ENCODE data around the gene KLK2. TPM values are rescaled to one million over a fixed set of nuclear protein-coding genes. Genes with fewer than 3 reads are reported as not detected.
A peak's percentile ranks its signal among the peaks of the same experiment; 100 is the strongest.
"Not testable (repeated sequence)": the region's sequence is repeated elsewhere in the genome, so short reads cannot be mapped to it uniquely, and the experiment has no call there.

The KLK2 gene
- total and polyA plus RNA-seq, 5 donors from 2014 or later: not detected

DNA sequence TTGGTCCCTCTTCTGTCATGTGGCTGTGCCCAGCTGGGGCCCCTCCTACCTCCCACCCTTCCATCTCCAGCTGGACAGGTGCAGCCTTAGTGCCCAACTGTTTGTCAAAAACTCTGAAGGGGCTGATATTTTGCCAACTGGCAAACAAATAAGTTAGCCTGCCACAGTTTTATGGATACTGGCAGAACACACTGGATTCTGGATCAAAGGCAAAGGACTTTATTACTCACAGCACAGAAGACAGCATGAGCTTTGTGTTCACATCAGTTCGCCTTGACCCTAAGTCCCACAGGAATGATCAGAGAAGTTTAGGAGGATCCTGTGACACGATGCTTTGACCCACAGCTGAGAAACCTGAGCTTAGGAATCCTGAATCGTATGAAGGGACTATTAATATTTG lies 16.4 kb downstream of the KLK2 start:
- Histone ChIP-seq H3K9me3 (ENCODE audit: control insufficient read depth in 2 of 2, low read length in 2 of 2) (peaks cover 0 to 5% of the 10 kb centered on the region in 2 experiments), H3K27ac (ENCODE audit: insufficient read depth, low read length, poor library complexity, severe bottlenecking) (no peak overlapping the region), H3K4me3 (ENCODE audit: low read depth, low read length) (no peak overlapping the region), H3K27me3 (ENCODE audit: control insufficient read depth, insufficient read depth, low read length) (no peaks in the 10 kb centered on the region), H3K4me1 (ENCODE audit: control insufficient read depth, insufficient read depth, low read length, poor library complexity, severe bottlenecking) (no peaks in the 10 kb centered on the region), H3K36me3 (ENCODE audit: control insufficient read depth, insufficient read depth, low read length) (no peaks in the 10 kb centered on the region)
- ATAC-seq (ENCODE audit: low read depth in 2 of 2): no peak
- H3K4me3 Mint-ChIP-seq: no peak overlapping the region
- H3K9me3 Mint-ChIP-seq: peaks cover 0 to 9% (median 0%) of the 10 kb centered on the region in 7 donors
- no peak overlapping the region for H3K27ac Mint-ChIP-seq
- no peak for DNase-seq
- no peaks in the 10 kb centered on the region for H3K36me3 Mint-ChIP-seq
- H3K27me3 Mint-ChIP-seq: no peaks in the 10 kb centered on the region
- H3K4me1 Mint-ChIP-seq: no peaks in the 10 kb centered on the region

DNA sequence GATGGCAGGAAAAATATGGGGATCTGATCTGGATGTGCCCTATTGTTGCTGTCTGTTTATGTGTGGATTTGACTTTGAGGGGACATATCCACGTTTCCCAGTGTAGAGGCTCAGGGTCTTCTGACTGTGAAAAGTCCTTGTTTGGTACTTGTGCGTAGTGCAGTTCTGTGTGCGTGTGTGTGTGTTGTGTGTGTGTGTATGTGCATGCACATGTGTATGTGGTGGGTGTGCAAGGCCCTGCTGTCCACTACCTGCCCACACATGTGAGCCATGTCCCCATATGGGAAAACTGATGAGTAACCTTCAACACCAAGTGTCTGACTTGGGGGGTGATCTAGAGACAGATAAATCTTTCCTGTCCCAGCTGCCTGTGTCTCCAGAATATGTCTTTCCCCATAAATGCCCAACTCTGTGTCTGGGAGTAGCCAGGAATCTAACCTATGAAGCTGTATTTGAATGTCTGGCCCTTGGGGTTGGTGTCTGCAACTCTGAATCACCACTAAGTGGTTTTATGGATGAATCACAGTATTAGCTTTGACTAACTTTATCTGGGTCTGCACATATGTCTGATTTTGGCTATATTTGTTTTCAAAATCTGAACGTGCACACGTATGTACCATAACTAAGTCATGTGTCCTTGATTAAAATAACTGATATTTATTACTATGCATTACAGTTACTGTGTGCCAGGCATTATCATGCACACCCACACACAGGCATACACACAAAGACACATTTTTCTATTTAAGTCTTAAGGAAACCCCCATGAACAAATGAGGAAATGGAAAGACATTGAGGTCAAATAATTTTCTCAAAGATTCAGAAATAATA lies 17.4 kb downstream of the KLK2 start:
- no peaks in the 10 kb centered on the region for H3K4me1 Mint-ChIP-seq
- H3K27me3 ChIP-seq (ENCODE audit: control insufficient read depth, insufficient read depth, low read length): no peaks in the 10 kb centered on the region
- no peaks in the 10 kb centered on the region for H3K4me1 ChIP-seq (ENCODE audit: control insufficient read depth, insufficient read depth, low read length, poor library complexity, severe bottlenecking)
- peak overlapping the region in 1 of 3 donors; percentile 89 for H3K27ac Mint-ChIP-seq
- peaks cover 0 to 18% (median 1%) of the 10 kb centered on the region in 7 donors for H3K9me3 Mint-ChIP-seq
- no peaks in the 10 kb centered on the region for H3K36me3 ChIP-seq (ENCODE audit: control insufficient read depth, insufficient read depth, low read length)
- peaks cover 0 to 12% of the 10 kb centered on the region in 2 experiments for H3K9me3 ChIP-seq (ENCODE audit: control insufficient read depth in 2 of 2, low read length in 2 of 2)
- no peak overlapping the region for H3K27ac ChIP-seq (ENCODE audit: insufficient read depth, low read length, poor library complexity, severe bottlenecking)
- ATAC-seq (ENCODE audit: low read depth in 2 of 2) (peak in 1 of 2 donors; percentile 34), DNase-seq (no peak)
- no peak overlapping the region for H3K4me3 ChIP-seq (ENCODE audit: low read depth, low read length)
- no peaks in the 10 kb centered on the region for H3K27me3 Mint-ChIP-seq
- H3K36me3 Mint-ChIP-seq: no peaks in the 10 kb centered on the region
- no peak overlapping the region for H3K4me3 Mint-ChIP-seq

GRCh38 chr19:50891253-50891625 lies 18.0 kb downstream of the KLK2 start:
- H3K4me3 ChIP-seq (ENCODE audit: low read depth, low read length): no peak overlapping the region
- Mint-ChIP-seq H3K27ac (no peak overlapping the region), H3K4me1 (no peaks in the 10 kb centered on the region), H3K27me3 (no peaks in the 10 kb centered on the region), H3K4me3 (no peak overlapping the region), H3K36me3 (no peaks in the 10 kb centered on the region), H3K9me3 (peaks cover 0 to 22% (median 0%) of the 10 kb centered on the region in 7 donors)
- peaks cover 0 to 12% of the 10 kb centered on the region in 2 experiments for H3K9me3 ChIP-seq (ENCODE audit: control insufficient read depth in 2 of 2, low read length in 2 of 2)
- H3K27me3 ChIP-seq (ENCODE audit: control insufficient read depth, insufficient read depth, low read length): no peaks in the 10 kb centered on the region
- DNase-seq (no peak), ATAC-seq (ENCODE audit: low read depth in 2 of 2) (no peak)
- no peaks in the 10 kb centered on the region for H3K36me3 ChIP-seq (ENCODE audit: control insufficient read depth, insufficient read depth, low read length)
- no peaks in the 10 kb centered on the region for H3K4me1 ChIP-seq (ENCODE audit: control insufficient read depth, insufficient read depth, low read length, poor library complexity, severe bottlenecking)
- H3K27ac ChIP-seq (ENCODE audit: insufficient read depth, low read length, poor library complexity, severe bottlenecking): no peak overlapping the region

- Histone ChIP-seq H3K36me3 (ENCODE audit: control insufficient read depth, insufficient read depth, low read length) (no peaks in the 10 kb centered on the region), H3K9me3 (ENCODE audit: control insufficient read depth in 2 of 2, low read length in 2 of 2) (peaks cover 0 to 12% of the 10 kb centered on the region in 2 experiments), H3K27ac (ENCODE audit: insufficient read depth, low read length, poor library complexity, severe bottlenecking) (no peak overlapping the region), H3K27me3 (ENCODE audit: control insufficient read depth, insufficient read depth, low read length) (no peaks in the 10 kb centered on the region), H3K4me1 (ENCODE audit: control insufficient read depth, insufficient read depth, low read length, poor library complexity, severe bottlenecking) (no peaks in the 10 kb centered on the region), H3K4me3 (ENCODE audit: low read depth, low read length) (no peak overlapping the region)
- Mint-ChIP-seq H3K27me3 (no peaks in the 10 kb centered on the region), H3K4me3 (no peak overlapping the region), H3K4me1 (no peaks in the 10 kb centered on the region), H3K36me3 (no peaks in the 10 kb centered on the region), H3K9me3 (peaks cover 0 to 22% (median 0%) of the 10 kb centered on the region in 7 donors), H3K27ac (no peak overlapping the region)
- DNase-seq (no peak), ATAC-seq (ENCODE audit: low read depth in 2 of 2) (no peak)
Observed at GRCh38 chr19:50893047-50893736, 20.0 kb downstream of the KLK2 start.

DNA sequence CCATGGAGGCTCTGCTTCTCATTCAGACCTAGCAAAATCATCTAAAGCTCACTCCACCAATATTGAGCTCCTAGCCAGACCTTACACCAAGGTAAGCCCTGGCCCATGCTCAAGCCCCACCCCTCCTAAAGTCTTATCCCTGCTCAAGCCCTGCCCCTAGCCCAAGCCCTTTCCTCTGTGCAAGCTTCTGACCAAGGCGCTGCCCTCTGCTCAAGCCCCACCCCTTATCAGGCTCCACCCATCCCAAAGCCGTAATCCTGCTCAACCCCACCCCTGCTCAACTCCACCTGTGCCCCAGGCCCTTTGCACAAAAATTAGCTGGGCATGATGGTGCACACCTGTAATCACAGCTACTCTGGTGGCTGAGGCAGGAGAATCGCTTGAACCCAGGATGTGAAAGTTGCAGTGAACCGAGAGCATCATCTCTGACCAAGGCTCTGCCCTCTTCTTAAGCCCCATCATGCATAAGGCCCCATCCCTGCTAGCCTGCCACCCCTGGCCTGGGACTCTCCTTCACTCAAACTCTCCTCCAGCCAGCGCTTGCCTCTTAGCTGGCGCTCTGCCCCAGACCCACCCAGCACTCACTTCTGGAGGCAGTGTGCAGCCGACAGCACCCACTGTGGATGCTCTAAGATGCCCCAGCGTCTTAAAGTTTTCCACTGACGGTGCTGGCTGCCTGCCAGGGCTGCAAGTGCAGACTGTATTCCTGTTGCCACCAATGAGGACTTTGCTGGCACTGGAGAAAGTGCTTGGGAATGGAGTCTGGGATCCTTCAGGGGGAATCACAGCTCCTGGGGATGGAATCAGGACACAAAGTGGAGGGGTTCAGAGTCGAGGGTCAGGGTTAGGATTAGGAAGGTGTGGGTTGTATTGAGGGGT lies 21.5 kb downstream of the KLK2 start:
- no peak for DNase-seq
- Histone ChIP-seq H3K36me3 (ENCODE audit: control insufficient read depth, insufficient read depth, low read length) (no peaks in the 10 kb centered on the region), H3K9me3 (ENCODE audit: control insufficient read depth in 2 of 2, low read length in 2 of 2) (peaks cover 0 to 12% of the 10 kb centered on the region in 2 experiments), H3K4me1 (ENCODE audit: control insufficient read depth, insufficient read depth, low read length, poor library complexity, severe bottlenecking) (no peaks in the 10 kb centered on the region), H3K27me3 (ENCODE audit: control insufficient read depth, insufficient read depth, low read length) (no peaks in the 10 kb centered on the region), H3K4me3 (ENCODE audit: low read depth, low read length) (no peak overlapping the region), H3K27ac (ENCODE audit: insufficient read depth, low read length, poor library complexity, severe bottlenecking) (no peak overlapping the region)
- no peaks in the 10 kb centered on the region for H3K4me1 Mint-ChIP-seq
- no peak overlapping the region for H3K4me3 Mint-ChIP-seq
- H3K27ac Mint-ChIP-seq: peak overlapping the region in 1 of 3 donors; percentile 38
- H3K27me3 Mint-ChIP-seq: peaks cover 4% of the 10 kb centered on the region
- ATAC-seq (ENCODE audit: low read depth in 2 of 2): no peak
- peaks cover 0 to 22% (median 0%) of the 10 kb centered on the region in 7 donors for H3K9me3 Mint-ChIP-seq
- H3K36me3 Mint-ChIP-seq: no peaks in the 10 kb centered on the region

DNA sequence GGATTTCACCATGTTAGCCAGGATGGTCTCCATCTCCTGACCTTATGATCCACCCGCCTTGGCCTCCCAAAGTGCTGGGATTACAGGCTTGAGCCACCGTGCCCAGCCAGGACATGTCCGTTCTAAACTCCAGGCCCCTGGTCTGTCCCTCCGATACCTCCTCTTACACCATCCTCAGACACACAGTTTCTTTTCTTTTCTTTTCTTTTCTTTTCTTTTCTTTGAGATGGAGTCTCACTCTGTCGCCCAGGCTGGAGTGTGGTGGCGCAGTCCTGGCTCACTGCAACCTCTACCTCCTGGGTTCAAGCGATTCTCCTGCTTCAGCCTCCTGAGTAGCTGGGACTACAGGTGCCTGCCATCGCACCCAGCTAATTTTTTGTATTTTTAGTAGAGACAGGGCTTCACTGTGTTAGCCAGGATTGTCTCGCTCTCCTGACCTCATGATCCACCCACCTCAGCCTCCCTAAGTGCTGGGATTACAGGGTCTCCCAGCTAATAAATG lies 22.9 kb downstream of the KLK2 start:
- not testable (repeated sequence) for ATAC-seq (ENCODE audit: low read depth in 2 of 2); DNase-seq; H3K4me1 ChIP-seq (ENCODE audit: control insufficient read depth, insufficient read depth, low read length, poor library complexity, severe bottlenecking); H3K4me3 ChIP-seq (ENCODE audit: low read depth, low read length); H3K27ac Mint-ChIP-seq; H3K4me1 Mint-ChIP-seq; H3K27me3 ChIP-seq (ENCODE audit: control insufficient read depth, insufficient read depth, low read length); H3K27ac ChIP-seq (ENCODE audit: insufficient read depth, low read length, poor library complexity, severe bottlenecking); H3K4me3 Mint-ChIP-seq; H3K36me3 Mint-ChIP-seq; H3K27me3 Mint-ChIP-seq; H3K36me3 ChIP-seq (ENCODE audit: control insufficient read depth, insufficient read depth, low read length)
- H3K9me3 ChIP-seq (ENCODE audit: control insufficient read depth in 2 of 2, low read length in 2 of 2): peaks cover 0 to 12% of the 10 kb centered on the region in 2 experiments
- peaks cover 0 to 22% (median 0%) of the 10 kb centered on the region in 7 donors for H3K9me3 Mint-ChIP-seq

DNA sequence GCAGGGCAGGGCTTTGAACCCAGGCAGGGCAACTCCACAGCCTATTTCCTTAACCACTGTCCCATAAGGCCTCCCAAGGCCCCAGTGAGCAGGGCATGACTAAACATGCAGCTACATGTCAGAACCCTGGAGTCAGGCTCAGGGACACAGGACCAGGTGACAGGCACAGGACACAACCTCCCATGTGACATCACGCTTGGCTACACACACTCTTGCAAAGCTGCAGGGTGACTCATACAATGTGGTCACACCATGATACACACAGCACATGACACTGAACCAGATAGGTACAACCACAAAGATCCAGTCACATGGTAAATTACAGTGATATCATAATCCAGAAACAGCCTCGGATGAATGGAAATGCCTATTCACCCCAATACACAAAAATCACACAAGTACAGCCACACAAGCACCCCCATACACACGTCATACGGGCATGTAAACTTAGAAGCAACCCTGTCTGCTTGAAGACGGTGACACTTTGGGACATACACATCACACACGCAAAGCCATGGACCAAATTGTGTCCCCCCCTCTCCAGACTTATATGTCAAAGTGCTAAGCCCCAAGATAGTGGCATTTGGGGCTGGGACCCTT lies 23.5 kb downstream of the KLK2 start:
- no peak overlapping the region for H3K27ac ChIP-seq (ENCODE audit: insufficient read depth, low read length, poor library complexity, severe bottlenecking)

More for the DNA sequence above, 23.5 kb downstream of the KLK2 start:
- ATAC-seq (ENCODE audit: low read depth in 2 of 2) (peak; percentile 49 to 62), DNase-seq (no peak)
- peaks cover 0 to 12% of the 10 kb centered on the region in 2 experiments for H3K9me3 ChIP-seq (ENCODE audit: control insufficient read depth in 2 of 2, low read length in 2 of 2)
- H3K27me3 Mint-ChIP-seq: peaks cover 4% of the 10 kb centered on the region
- H3K27ac Mint-ChIP-seq: no peak overlapping the region
- no peaks in the 10 kb centered on the region for H3K36me3 Mint-ChIP-seq
- H3K4me1 ChIP-seq (ENCODE audit: control insufficient read depth, insufficient read depth, low read length, poor library complexity, severe bottlenecking): no peaks in the 10 kb centered on the region
- peaks cover 0 to 22% (median 0%) of the 10 kb centered on the region in 7 donors for H3K9me3 Mint-ChIP-seq
- no peaks in the 10 kb centered on the region for H3K27me3 ChIP-seq (ENCODE audit: control insufficient read depth, insufficient read depth, low read length)
- H3K4me3 Mint-ChIP-seq: no peak overlapping the region
- H3K4me1 Mint-ChIP-seq: no peaks in the 10 kb centered on the region
- H3K36me3 ChIP-seq (ENCODE audit: control insufficient read depth, insufficient read depth, low read length): no peaks in the 10 kb centered on the region
- no peak overlapping the region for H3K4me3 ChIP-seq (ENCODE audit: low read depth, low read length)
